MM.1S (cell line): ENCODE results near the gene ANXA4.
"Not testable (repeated sequence)": the region's sequence is repeated elsewhere in the genome, so short reads cannot be mapped to it uniquely, and the experiment has no call there.

Source experiments
- DNase-seq: peaks from one replicate; pipeline ENCODE4 v3.0.0-alpha.2; 2015
- H2AFZ ChIP-seq: fragments of 300-600 bp; sonication (generic); 2 replicates; pipeline ENCODE4 v1.6.0; 2016; ENCODE audit warnings: antibody characterized with exemption, low read length
- H3F3A ChIP-seq: fragments of 300-600 bp; sonication (generic); 2 replicates; pipeline ENCODE4 v1.6.1; 2016; ENCODE audit warnings: mild to moderate bottlenecking, antibody characterized with exemption, low read length, moderate library complexity, mixed read lengths; ENCODE audit not compliant: insufficient read depth
- H3K27ac ChIP-seq: fragments of 300-600 bp; sonication (generic); 2 replicates; pipeline ENCODE4 v1.5.1; 2016; ENCODE audit warnings: mild to moderate bottlenecking, low read length
- H3K27me3 ChIP-seq: fragments of 300-600 bp; sonication (generic); replicated peaks from 2 replicates; pipeline ENCODE4 v1.6.0; 2016; ENCODE audit warnings: low read length; ENCODE audit not compliant: insufficient read depth
- H3K36me3 ChIP-seq: fragments of 300-600 bp; sonication (generic); replicated peaks from 2 replicates; pipeline ENCODE4 v1.6.1; 2016; ENCODE audit warnings: mild to moderate bottlenecking, low read length, mixed read lengths; ENCODE audit not compliant: insufficient read depth
- H3K4me1 ChIP-seq: fragments of 300-600 bp; sonication (generic); 2 replicates; pipeline ENCODE4 v1.6.1; 2016; ENCODE audit warnings: low read length, mixed read lengths
- H3K4me2 ChIP-seq: fragments of 300-600 bp; sonication (generic); 2 replicates; pipeline ENCODE4 v1.6.0; 2016; ENCODE audit warnings: low read depth, low read length
- H3K4me3 ChIP-seq: fragments of 300-600 bp; sonication (generic); 2 replicates; pipeline ENCODE4 v1.5.1; 2016; ENCODE audit warnings: low read length, mixed read lengths
- H3K79me2 ChIP-seq: fragments of 300-600 bp; sonication (generic); 2 replicates; pipeline ENCODE4 v1.6.1; 2016; ENCODE audit warnings: mixed run types, low read length, mixed read lengths
- H3K9ac ChIP-seq: fragments of 300-600 bp; sonication (generic); 2 replicates; pipeline ENCODE4 v1.6.1; 2016; ENCODE audit warnings: low read length, mixed read lengths
- H3K9me2 ChIP-seq: fragments of 300-600 bp; sonication (generic); replicated peaks from 2 replicates; pipeline ENCODE4 v1.6.1; 2016; ENCODE audit warnings: mild to moderate bottlenecking, low read length, mixed read lengths; ENCODE audit not compliant: insufficient read depth
- H3K9me3 ChIP-seq: fragments of 300-600 bp; sonication (generic); replicated peaks from 2 replicates; pipeline ENCODE4 v1.6.1; 2016; ENCODE audit warnings: mild to moderate bottlenecking, low read length, mixed read lengths; ENCODE audit not compliant: insufficient read depth
- H4K20me1 ChIP-seq: fragments of 300-600 bp; sonication (generic); 2 replicates; pipeline ENCODE4 v1.6.1; 2016; ENCODE audit warnings: mild to moderate bottlenecking, low read length, moderate library complexity, mixed read lengths; ENCODE audit not compliant: insufficient read depth
- EZH2 ChIP-seq: fragments of 300-600 bp; sonication (generic); optimal IDR thresholded peaks from 2 replicates; pipeline ENCODE3; 2017; ENCODE audit warnings: low read depth, mild to moderate bottlenecking, antibody characterized with exemption, low read length, mixed read lengths
- EZH2phosphoT487 ChIP-seq: fragments of 300-600 bp; sonication (generic); IDR thresholded peaks from 2 replicates; pipeline ENCODE4 v1.6.1; 2018; ENCODE audit warnings: antibody characterized with exemption, low read length
- TF ChIP-seq, protein P1 (sequence below): fragments of 300-600 bp; sonication (generic); IDR thresholded peaks from 2 replicates; pipeline ENCODE4 v1.5.1; 2016; ENCODE audit warnings: antibody characterized with exemption, low read length, mixed read lengths

ANXA4 gene

DNA sequence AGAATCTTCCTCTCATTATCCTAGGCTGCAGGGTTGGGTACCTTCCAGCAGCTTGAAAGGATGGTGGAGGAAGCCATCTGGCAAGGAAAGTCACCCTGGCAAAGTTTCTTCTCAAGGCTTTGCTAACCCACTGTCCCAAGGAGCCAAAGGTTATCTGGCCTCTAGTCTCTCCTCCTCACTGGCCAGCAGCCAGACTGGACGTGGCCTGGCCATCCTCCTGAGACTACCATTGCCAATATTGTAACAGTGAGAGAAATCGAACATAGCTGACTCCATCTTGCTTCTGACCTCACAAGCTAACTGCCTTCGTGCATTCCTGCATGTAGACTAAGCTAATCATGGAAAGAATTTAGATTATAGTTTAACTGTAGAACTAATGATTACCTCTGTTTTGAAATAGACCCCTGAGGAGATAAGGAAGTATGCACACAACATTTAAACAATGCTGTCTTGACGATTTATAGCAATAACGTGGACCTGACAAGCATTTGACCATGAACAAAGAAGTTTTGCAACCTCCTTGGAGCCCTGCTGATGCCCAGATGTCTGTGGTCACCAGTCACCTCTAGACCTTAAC, 7.8 kb upstream of the ANXA4 start:
- Histone ChIP-seq H3K27ac (no peak overlapping the region), H3K9ac (no peak overlapping the region), H3K4me3 (no peak overlapping the region), H3K9me3 (no peaks in the 10 kb centered on the region), H3F3A (no peaks in the 10 kb centered on the region), H3K36me3 (no peaks in the 10 kb centered on the region), H3K27me3 (no peaks in the 10 kb centered on the region), H2AFZ (no peak overlapping the region), H3K79me2 (no peaks in the 10 kb centered on the region), H3K4me1 (no peaks in the 10 kb centered on the region), H3K9me2 (no peaks in the 10 kb centered on the region), H3K4me2 (no peak overlapping the region), H4K20me1 (no peaks in the 10 kb centered on the region)
- DNase-seq: no peak
- TF ChIP-seq EZH2 (no peak), EZH2phosphoT487 (no peak)
- TF ChIP-seq, protein P1, sequence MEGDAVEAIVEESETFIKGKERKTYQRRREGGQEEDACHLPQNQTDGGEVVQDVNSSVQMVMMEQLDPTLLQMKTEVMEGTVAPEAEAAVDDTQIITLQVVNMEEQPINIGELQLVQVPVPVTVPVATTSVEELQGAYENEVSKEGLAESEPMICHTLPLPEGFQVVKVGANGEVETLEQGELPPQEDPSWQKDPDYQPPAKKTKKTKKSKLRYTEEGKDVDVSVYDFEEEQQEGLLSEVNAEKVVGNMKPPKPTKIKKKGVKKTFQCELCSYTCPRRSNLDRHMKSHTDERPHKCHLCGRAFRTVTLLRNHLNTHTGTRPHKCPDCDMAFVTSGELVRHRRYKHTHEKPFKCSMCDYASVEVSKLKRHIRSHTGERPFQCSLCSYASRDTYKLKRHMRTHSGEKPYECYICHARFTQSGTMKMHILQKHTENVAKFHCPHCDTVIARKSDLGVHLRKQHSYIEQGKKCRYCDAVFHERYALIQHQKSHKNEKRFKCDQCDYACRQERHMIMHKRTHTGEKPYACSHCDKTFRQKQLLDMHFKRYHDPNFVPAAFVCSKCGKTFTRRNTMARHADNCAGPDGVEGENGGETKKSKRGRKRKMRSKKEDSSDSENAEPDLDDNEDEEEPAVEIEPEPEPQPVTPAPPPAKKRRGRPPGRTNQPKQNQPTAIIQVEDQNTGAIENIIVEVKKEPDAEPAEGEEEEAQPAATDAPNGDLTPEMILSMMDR: no peak

DNA sequence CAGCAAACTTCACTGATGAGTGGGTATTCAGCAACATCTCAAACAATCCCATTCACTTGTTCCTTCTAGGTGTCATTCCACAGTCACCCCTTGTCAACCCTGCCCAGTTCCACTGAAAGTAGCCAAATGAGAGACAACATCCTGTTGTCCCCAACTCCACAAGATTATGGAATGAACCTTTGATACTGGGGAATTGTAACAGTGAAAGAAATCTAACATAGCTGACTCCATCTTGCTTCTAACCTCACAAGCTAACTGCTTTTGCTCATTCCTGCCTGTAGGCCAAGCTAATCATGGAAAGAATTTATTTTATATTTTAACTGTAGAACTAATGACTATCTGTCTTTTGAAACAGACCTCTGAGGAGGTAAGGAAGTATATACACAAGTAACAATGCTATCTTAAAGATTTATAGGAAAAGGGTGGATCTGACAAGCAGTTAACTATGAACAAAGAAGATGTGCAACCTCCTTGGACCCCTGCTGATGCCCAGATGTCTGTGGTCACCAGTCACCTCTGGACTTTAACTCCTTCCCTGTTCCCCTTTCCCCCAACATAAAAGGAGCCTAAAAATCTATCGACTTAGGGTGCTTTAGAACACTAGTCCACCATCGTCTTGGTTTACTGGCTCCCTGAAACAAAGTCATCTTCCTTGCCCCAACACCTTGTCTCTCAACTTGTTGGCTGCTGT, 6.9 kb upstream of the ANXA4 start:
- H3K4me3 ChIP-seq: no peak overlapping the region
- H3K27me3 ChIP-seq: no peaks in the 10 kb centered on the region
- H3K27ac ChIP-seq: no peak overlapping the region
- no peaks in the 10 kb centered on the region for H3K9me3 ChIP-seq
- no peak for DNase-seq
- no peaks in the 10 kb centered on the region for H3K9me2 ChIP-seq
- H4K20me1 ChIP-seq: no peaks in the 10 kb centered on the region
- H3K9ac ChIP-seq: no peak overlapping the region
- TF ChIP-seq EZH2phosphoT487: no peak
- TF ChIP-seq, protein P1: no peak
- no peaks in the 10 kb centered on the region for H3K36me3 ChIP-seq
- H3K4me2 ChIP-seq: no peak overlapping the region
- H3K4me1 ChIP-seq: no peaks in the 10 kb centered on the region
- H3K79me2 ChIP-seq: no peaks in the 10 kb centered on the region
- no peak overlapping the region for H2AFZ ChIP-seq
- H3F3A ChIP-seq: no peaks in the 10 kb centered on the region

DNA sequence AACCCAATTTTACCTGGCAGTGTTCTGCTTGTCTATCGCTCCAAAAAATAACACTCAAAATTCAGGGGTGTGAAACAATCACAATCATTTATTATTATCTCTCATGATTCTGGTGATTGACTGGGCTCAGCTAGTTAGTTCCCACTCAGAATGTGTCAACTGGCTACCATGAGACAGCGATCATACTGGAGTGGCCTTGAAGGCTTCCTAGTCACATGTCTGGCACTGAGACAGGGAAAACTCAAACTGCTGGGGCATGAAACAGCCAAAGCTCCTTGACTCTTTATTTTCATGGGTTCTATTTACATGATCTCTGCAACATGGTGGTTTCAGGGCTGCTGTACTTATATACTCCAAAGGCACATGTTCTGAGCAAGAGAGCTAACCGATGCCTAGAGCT, 6.2 kb upstream of the ANXA4 start:
- H3K36me3 ChIP-seq: no peaks in the 10 kb centered on the region
- H3F3A ChIP-seq: no peaks in the 10 kb centered on the region
- H3K9me2 ChIP-seq: no peaks in the 10 kb centered on the region
- H2AFZ ChIP-seq: no peak overlapping the region
- H3K4me1 ChIP-seq: no peaks in the 10 kb centered on the region
- H3K9ac ChIP-seq: no peak overlapping the region
- no peaks in the 10 kb centered on the region for H3K27me3 ChIP-seq
- H3K4me2 ChIP-seq: no peak overlapping the region
- no peak for DNase-seq
- H3K9me3 ChIP-seq: no peaks in the 10 kb centered on the region
- TF ChIP-seq, protein P1: no peak
- no peak for TF ChIP-seq EZH2
- TF ChIP-seq EZH2phosphoT487: no peak
- H3K79me2 ChIP-seq: no peaks in the 10 kb centered on the region
- H3K4me3 ChIP-seq: no peak overlapping the region
- H3K27ac ChIP-seq: no peak overlapping the region
- no peaks in the 10 kb centered on the region for H4K20me1 ChIP-seq

DNA sequence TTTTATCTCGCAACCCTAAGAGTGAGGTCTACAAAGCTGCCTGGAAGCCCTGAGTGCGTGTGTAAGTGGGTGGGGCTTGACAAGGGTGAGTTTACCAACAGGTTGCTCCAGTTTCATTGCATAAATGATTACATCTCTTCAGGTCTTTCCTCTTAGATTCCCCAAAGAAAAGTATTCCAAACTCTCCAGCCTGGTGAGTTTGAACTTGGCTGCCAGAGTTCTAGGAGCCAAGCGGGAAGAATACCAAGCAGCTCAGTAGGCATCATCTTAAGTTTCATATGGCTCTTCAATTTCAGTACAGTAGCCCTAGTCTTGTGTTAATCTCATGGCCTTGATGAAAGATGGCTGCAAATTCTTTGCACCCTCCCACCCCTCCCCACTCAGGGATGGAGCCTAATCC, 3.8 kb upstream of the ANXA4 start:
- not testable (repeated sequence) for H3F3A ChIP-seq, H3K4me3 ChIP-seq, H3K27me3 ChIP-seq, H3K9me3 ChIP-seq, H3K27ac ChIP-seq, H3K9me2 ChIP-seq, H3K79me2 ChIP-seq, H3K4me2 ChIP-seq, H3K9ac ChIP-seq, H4K20me1 ChIP-seq, H3K36me3 ChIP-seq, H2AFZ ChIP-seq, H3K4me1 ChIP-seq, DNase-seq
